Measurements from ENCODE around the gene TMEM203. TPM values are rescaled to one million over a fixed set of nuclear protein-coding genes. Genes with fewer than 3 reads are reported as not detected.

Gene TMEM203
- total RNA-seq, 2 donors from 2014 or later: 12.0 to 35.2 TPM

DNA sequence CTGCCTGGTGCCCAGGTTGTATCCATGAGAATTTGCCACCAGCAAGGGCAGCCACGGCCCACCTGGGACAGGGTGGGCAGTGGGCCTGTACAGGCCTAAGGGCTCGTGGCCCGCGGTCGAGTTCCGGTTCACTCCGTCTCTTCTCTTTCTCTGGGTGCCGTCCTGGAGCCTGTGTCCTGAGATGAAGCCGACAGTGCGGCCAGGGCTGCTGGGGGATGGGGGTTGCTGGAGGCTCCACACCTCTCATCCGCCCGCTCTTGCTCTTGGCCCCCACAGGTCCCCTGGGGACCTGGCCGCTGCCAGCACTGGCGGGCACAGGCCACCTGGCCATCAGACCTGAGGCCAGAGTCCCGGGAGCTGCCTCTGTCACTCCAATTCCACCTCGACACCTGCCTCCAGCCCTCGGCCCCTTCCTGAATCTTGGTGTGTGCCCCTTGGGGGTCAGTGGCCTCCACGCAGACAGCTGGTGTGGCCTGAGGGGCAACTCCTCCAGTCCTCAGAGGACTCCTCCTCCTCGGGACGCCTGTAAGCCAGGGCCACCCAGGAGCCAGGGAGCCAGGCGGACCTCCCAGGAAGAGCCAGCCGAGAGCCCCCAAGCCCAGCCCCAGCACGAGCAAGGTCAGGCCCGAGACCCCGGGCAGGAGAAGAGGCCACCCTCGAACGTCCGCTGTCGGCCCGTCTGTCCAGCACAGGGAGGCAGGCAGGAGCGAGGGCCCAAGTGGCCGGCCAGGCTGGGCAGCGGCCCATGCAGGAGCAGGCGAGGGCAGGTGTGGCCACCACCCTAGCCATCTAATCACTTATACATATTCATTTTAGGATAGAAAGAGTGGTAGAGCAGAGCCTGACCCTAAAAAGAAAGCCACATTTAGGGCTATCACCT is 40.8 kb downstream of the TMEM203 start:
- TF ChIP-seq, protein P1, sequence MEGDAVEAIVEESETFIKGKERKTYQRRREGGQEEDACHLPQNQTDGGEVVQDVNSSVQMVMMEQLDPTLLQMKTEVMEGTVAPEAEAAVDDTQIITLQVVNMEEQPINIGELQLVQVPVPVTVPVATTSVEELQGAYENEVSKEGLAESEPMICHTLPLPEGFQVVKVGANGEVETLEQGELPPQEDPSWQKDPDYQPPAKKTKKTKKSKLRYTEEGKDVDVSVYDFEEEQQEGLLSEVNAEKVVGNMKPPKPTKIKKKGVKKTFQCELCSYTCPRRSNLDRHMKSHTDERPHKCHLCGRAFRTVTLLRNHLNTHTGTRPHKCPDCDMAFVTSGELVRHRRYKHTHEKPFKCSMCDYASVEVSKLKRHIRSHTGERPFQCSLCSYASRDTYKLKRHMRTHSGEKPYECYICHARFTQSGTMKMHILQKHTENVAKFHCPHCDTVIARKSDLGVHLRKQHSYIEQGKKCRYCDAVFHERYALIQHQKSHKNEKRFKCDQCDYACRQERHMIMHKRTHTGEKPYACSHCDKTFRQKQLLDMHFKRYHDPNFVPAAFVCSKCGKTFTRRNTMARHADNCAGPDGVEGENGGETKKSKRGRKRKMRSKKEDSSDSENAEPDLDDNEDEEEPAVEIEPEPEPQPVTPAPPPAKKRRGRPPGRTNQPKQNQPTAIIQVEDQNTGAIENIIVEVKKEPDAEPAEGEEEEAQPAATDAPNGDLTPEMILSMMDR (IDR thresholded peaks at IDR 0.05): no peak
- H3K36me3 ChIP-seq: no peaks in the 10 kb centered on the region
- H3K27me3 ChIP-seq (replicated peaks; ENCODE audit: insufficient read depth): peaks cover 36% of the 10 kb centered on the region
- ATAC-seq (ENCODE audit: insufficient number of reproducible peaks, low FRiP score, low read depth): no peak
- H3K9me3 ChIP-seq: no peaks in the 10 kb centered on the region
- H3K27ac ChIP-seq: no peak overlapping the region
- H3K4me1 ChIP-seq (ENCODE audit: control insufficient read depth in 1 of 2, low read depth in 2 of 2): peaks cover 13 to 33% of the 10 kb centered on the region in 2 donors
- no peak overlapping the region for H3K4me3 ChIP-seq
- DNase-seq (ENCODE audit: low spot score): no peak

DNA sequence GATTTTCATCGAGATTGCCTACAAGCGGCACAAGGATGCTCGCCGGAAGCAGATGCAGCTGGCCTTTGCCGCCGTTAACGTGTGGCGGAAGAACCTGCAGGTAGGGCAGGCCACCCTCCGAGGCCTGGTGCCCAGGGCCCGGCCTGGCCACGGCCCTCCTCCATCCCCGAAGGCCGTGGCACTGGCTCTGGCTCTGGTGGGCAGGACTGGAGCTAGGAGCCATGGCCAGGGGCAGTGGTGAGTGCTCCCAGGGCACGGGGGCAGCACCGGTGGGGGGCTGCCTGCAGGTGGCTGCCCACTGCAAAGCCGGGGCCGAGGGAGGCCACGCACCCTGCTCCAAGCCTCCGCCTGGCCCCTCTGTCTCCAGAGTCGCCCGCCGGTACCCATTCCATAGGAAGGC is 41.6 kb downstream of the TMEM203 start:
- Histone ChIP-seq H3K27me3 (replicated peaks; ENCODE audit: insufficient read depth) (peaks cover 36% of the 10 kb centered on the region), H3K9me3 (no peaks in the 10 kb centered on the region), H3K36me3 (no peaks in the 10 kb centered on the region), H3K4me1 (ENCODE audit: control insufficient read depth in 1 of 2, low read depth in 2 of 2) (peaks cover 7 to 25% of the 10 kb centered on the region in 2 donors), H3K4me3 (no peak overlapping the region), H3K27ac (no peak overlapping the region)
- TF ChIP-seq, protein P1 (IDR thresholded peaks at IDR 0.05): no peak
- ATAC-seq (ENCODE audit: insufficient number of reproducible peaks, low FRiP score, low read depth) (no peak), DNase-seq (ENCODE audit: low spot score) (no peak)

DNA sequence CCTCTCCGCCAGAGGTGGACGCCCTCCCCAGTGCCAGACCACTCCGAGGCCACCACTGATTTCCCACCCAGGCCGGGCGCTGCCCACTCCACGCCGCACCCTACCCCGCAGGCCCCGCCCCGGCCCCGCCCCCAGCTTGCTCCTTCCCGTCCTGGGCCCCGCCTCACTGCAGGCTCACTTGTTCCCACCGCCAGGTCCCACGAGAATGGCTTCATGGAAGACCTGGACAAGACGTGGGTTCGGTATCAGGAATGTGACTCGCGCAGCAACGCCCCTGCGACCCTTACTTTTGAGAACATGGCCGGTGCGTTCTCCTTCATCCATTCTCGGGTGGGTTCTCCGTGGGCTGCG is 42.1 kb downstream of the TMEM203 start:
- ATAC-seq (ENCODE audit: insufficient number of reproducible peaks, low FRiP score, low read depth) (no peak), DNase-seq (ENCODE audit: low spot score) (no peak)
- no peak overlapping the region for H3K27ac ChIP-seq
- H3K4me3 ChIP-seq: peak overlapping the region; percentile 52
- TF ChIP-seq, protein P1 (IDR thresholded peaks at IDR 0.05): no peak
- no peaks in the 10 kb centered on the region for H3K9me3 ChIP-seq
- peaks cover 7 to 21% of the 10 kb centered on the region in 2 donors for H3K4me1 ChIP-seq (ENCODE audit: control insufficient read depth in 1 of 2, low read depth in 2 of 2)
- no peaks in the 10 kb centered on the region for H3K36me3 ChIP-seq
- H3K27me3 ChIP-seq (replicated peaks; ENCODE audit: insufficient read depth): peaks cover 36% of the 10 kb centered on the region

DNA sequence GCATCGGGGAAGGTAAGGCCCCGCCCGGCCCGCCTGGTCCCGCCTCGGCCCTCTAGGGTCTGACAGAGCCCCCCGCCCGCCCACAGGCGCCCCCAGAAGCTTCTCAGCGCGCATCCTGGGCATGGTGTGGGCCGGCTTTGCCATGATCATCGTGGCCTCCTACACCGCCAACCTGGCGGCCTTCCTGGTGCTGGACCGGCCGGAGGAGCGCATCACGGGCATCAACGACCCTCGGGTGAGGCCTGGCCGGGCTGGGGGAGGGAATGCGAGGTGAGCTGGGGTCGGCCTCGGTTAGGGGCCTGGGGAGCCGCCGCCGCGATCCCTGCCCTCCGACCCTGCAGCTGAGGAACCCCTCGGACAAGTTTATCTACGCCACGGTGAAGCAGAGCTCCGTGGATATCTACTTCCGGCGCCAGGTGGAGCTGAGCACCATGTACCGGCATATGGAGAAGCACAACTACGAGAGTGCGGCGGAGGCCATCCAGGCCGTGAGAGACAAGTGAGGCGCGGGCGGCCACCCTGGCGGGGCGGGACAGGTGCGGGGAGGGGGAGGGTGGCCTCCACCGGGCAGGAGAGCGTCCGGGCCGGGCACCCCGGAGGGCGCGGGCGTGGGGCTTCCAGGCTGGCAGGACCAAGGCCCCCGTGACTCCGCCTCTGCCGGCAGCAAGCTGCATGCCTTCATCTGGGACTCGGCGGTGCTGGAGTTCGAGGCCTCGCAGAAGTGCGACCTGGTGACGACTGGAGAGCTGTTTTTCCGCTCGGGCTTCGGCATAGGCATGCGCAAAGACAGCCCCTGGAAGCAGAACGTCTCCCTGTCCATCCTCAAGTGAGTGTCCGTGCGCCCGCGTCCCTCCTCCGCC is 42.7 kb downstream of the TMEM203 start:
- Histone ChIP-seq H3K9me3 (no peaks in the 10 kb centered on the region), H3K4me3 (peak overlapping the region; percentile 52), H3K27me3 (replicated peaks; ENCODE audit: insufficient read depth) (peaks cover 36% of the 10 kb centered on the region), H3K36me3 (no peaks in the 10 kb centered on the region), H3K27ac (no peak overlapping the region), H3K4me1 (ENCODE audit: control insufficient read depth in 1 of 2, low read depth in 2 of 2) (peaks cover 7 to 16% of the 10 kb centered on the region in 2 donors)
- DNase-seq (ENCODE audit: low spot score) (no peak), ATAC-seq (ENCODE audit: insufficient number of reproducible peaks, low FRiP score, low read depth) (no peak)
- TF ChIP-seq, protein P1 (IDR thresholded peaks at IDR 0.05): no peak
